Measurements from ENCODE around the gene ARRDC3.

The ARRDC3 gene

GRCh38 chr5:91383956-91384300 is 811 bp upstream of the ARRDC3 start:
- no peak for DNase-seq

- no peak for DNase-seq
Observed at GRCh38 chr5:91382530-91383026, 539 bp downstream of the ARRDC3 start.

- no peak for DNase-seq
Observed at GRCh38 chr5:91381774-91382359, 1.2 kb downstream of the ARRDC3 start.

DNA sequence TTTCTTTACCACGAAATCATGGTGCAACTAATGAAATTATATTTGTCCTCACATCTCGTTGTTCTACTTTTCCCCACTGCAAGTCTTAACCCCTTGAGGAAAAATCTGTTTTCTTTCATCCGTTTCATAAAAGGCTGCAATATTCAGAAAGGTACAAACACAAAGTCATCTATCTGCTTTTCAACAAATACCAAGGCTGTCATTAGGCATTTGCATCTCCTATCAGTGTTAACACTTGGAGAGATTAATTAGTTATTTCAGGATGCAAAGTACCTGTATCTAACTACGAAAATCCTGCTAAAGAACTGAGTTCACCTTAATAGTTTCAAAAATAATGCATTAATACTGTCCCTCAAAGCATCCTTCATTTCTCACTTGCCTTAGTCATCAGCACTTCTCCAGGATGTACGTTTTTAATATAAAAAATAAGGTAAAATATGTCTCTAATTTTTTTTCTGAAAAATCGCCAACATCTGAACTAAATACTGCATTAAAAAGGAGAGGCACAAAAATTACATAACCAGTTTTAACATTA is 1.8 kb downstream of the ARRDC3 start:
- DNase-seq = no peak

DNA sequence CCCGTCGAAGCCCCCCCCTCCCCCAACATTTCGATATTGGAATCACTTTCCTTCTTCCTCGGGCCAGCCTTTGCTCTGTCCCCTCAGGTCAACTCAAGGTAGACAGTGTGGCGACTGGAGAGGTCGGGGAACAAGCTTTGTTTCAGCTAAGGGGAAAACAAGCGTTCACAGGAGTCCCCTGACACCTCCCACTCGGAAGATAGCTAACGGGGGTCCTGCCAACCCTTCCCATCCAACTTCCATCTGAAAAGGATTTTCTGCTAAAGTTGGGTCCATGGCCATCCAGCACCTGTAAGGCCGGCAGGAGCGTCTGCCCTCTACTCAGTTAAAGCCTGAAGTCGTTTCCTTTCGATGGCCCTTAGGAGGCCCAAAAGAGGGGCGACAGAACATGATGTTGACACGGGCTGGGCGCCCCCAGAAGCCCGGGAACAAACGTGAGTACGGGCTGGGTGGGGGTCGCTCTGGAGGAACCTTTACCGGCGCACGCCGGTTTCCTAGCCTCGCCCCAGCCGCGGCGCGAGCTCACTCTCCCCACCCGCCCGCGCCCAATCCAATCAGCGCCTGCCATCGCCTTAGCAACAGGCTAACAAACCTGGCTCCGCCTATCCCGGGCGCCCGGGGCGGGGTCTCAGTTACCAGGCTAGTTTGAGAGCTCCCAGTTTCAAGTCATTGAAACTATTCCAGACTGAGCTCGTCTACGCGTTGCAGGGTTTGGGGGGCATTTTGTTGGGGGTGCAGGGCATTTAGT is 2.5 kb downstream of the ARRDC3 start:
- no peak for DNase-seq

GRCh38 chr5:91379914-91380490 is 3.1 kb downstream of the ARRDC3 start:
- peak; percentile 27 for DNase-seq

- DNase-seq = no peak
Observed at GRCh38 chr5:91379246-91379913, 3.7 kb downstream of the ARRDC3 start.

- DNase-seq = no peak
Observed at GRCh38 chr5:91378752-91379211, 4.3 kb downstream of the ARRDC3 start.

- no peak for DNase-seq
Observed at GRCh38 chr5:91374893-91375520, 8.1 kb downstream of the ARRDC3 start.

DNA sequence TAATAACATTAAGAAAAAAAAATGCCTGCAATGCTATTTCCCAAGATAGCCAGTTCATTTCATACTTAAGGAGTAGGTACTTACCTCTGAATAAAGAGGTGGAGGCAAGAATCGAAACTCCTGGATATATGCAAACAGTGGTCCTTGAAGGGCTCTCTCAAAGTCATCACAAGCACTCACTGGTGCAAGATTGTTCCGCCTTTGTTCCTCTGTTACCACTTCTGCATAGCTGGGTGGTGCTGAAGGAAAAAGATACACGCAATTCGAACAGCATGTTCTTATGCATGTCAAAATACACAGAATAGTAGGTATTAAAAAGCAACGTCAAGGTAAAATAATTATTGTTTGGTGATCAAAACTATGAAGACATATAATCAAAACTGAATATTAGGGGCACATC is 9.5 kb downstream of the ARRDC3 start:
- no peak for DNase-seq

GRCh38 chr5:91373006-91373405 is 10.1 kb downstream of the ARRDC3 start:
- DNase-seq = no peak

GRCh38 chr5:91369480-91369879 is 13.6 kb downstream of the ARRDC3 start:
- no peak for DNase-seq

GRCh38 chr5:91367908-91368648 is 15.0 kb downstream of the ARRDC3 start:
- no peak for DNase-seq

DNA sequence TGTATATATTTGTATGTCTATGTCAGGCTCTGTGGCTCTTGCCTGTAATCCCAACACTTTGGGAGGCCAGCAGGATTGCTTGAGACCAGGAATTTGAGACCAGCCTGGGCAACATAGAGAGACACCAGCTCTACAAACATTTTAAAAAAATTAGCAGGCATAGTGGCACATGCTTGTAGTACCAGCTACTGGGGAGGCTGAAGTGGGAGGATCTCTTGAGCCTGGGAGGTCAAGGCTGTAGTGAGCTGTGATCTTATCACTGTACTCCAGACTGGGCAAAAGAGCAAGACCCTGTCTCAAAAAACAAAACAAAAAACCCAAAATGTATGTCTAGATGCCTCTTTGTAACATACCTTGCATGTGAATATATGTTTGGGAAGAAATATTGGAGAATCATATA is 15.8 kb downstream of the ARRDC3 start:
- DNase-seq = no peak

- no peak for DNase-seq
Observed at GRCh38 chr5:91366551-91366950, 16.6 kb downstream of the ARRDC3 start.

DNA sequence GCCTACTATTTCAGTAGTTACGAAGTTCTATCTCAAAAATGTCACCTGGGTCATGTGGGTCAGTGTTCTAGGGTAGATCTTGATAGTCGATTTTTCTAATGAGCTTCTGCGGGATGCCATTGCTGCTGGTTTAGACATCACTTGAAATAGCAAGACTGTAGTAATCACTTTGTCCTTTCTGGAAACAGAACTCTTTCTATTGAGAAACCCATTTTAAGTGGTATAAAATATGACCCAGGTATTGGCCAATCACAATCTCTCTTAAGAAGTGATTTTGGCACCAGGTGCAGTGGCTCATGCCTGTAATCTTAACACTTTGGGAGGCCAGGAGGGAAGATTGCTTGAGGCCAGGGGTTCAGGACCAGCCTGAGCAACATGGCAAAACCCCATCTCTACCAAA is 17.6 kb downstream of the ARRDC3 start:
- no peak for DNase-seq

DNA sequence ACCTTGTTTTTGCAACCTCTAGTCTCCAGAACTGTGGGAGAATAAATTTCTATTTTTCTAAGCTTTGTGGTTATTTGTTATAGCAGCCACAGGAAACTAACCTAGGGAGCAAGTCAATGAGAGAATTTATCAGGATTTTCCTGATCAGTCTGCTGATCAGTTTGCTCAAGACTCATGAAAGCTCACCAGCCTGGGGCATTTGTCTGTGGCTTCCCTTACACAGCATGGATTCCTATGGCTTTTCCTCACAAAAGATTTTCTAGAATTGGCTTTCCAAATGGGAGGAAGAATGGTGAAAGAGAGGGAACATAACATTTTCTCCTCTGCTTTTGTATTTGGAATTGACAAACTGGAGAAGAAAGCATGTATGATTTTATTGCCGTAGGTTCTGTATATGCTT is 20.2 kb downstream of the ARRDC3 start:
- DNase-seq = no peak

DNA sequence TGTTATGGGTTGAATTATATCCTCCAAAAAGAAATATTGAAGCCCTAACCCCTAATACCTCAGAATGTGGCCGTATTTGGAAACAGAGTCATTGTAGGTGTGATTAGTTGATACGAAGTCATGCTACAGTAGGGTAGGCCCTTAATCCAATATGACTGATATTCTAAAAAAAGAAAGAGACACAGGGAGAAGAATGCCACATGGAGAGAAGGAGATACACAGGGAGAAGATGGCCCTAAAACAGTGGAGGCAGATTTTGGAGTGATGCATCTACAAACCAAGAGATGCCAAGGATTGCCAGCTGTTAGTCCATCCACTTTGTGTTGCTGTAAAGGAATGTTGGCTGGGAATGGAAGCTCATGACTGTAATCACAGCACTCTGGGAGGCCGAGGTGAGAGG is 21.3 kb downstream of the ARRDC3 start:
- no peak for DNase-seq

- DNase-seq = no peak
Observed at GRCh38 chr5:91361055-91361701, 21.9 kb downstream of the ARRDC3 start.

DNA sequence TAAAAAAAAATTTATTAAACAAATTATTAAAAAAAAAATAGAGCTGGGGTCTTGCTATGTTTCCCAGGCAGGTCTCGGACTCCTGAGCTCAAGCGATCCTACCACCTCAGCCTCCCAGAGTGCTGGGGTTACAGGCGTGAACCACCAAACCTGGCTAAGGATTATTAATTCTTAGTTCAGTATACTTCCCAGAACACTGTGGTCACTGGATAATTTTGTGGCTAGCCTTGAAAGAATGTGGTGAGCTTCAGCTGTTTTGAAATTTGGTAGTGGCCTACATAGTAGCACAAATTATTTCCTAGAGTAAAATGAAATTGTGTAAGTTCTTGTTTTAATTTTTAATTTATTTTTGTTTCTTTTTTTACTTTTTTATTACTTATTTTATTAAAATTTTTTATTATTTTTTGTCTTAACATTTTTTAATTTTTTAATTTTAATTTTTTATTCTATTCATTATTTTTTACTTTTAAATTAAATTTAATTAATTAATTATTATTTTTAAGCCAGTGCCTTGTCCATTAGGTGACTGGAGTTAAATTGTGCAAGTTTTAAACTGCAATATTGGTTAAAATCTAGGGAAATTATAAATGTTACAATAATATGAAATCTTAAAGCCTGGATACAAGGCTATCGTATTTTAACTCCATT is 23.0 kb downstream of the ARRDC3 start:
- no peak for DNase-seq

DNA sequence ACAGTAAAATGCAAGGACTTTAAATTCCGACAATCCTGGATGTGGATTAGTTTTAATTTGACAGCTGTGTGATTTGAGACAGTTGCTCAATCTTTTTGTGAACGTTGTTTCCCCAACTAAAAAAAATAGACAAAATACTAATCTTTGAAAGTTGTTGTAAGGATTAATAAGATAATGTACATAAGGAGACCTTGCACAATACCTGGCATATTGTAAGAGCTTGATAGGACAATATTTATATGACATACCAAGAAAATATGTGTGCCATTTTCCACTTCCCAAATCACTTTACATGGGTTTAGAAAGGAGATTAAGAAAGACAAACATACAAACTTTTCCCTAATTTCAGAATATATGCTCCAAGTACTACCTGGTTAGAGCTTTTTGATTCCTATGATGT is 25.3 kb downstream of the ARRDC3 start:
- no peak for DNase-seq

Measured in cortex of kidney (tissue), 1 donor.